Kidney (tissue), 14 donors: Measurements from ENCODE around the gene NSUN7. TPM values are rescaled to one million over a fixed set of nuclear protein-coding genes. Genes with fewer than 3 reads are reported as not detected.

Source experiments
- DNase-seq, 5 donors: peaks; one replicate each; pipeline ENCODE4 v3.0.0-alpha.2; 2013 to 2020
- FAIRE-seq: peaks from 2 replicates; lab custom pipeline; 2012; peaks lifted over from hg19 to GRCh38; lab: Jason Lieb, UNC
- H3K27ac ChIP-seq, 2 donors: one replicate each; pipeline ENCODE4 v1.7.0; 2013; ENCODE audit warnings: low read depth in 2 of 2, low read length in 2 of 2, inconsistent platforms in 1 of 2
- H3K27me3 ChIP-seq: one replicate; pipeline ENCODE4 v1.7.1; 2013; ENCODE audit warnings: low read length, inconsistent platforms; ENCODE audit not compliant: control insufficient read depth, insufficient read depth
- H3K36me3 ChIP-seq, 3 donors: one replicate each; pipeline versions ENCODE4 v1.7.0 to v1.7.1; 2013; ENCODE audit warnings: low read length in 3 of 3, control low read depth in 1 of 3, inconsistent platforms in 1 of 3; ENCODE audit not compliant: insufficient read depth in 3 of 3, control insufficient read depth in 2 of 3
- H3K4me1 ChIP-seq, 3 donors: one replicate each; pipeline versions ENCODE4 v1.7.0 to v1.7.1; 2013; ENCODE audit warnings: low read length in 3 of 3, inconsistent platforms in 1 of 3, low read depth in 1 of 3; ENCODE audit not compliant: control insufficient read depth in 2 of 3, insufficient read depth in 2 of 3
- H3K4me3 ChIP-seq, 3 donors: one replicate each; pipeline versions ENCODE4 v1.7.0 to v1.8.1; 2013; ENCODE audit warnings: low read length in 3 of 3, control low read depth in 1 of 3, inconsistent platforms in 1 of 3
- H3K9ac ChIP-seq, 3 donors: one replicate each; pipeline versions ENCODE4 v1.7.0 to v1.7.1; 2013; ENCODE audit warnings: low read length in 3 of 3, control low read depth in 1 of 3, inconsistent platforms in 1 of 3
- H3K9me3 ChIP-seq, 3 donors: one replicate each; pipeline versions ENCODE4 v1.7.0 to v1.7.1; 2013; ENCODE audit warnings: low read length in 3 of 3, control low read depth in 1 of 3, inconsistent platforms in 1 of 3; ENCODE audit not compliant: control insufficient read depth in 2 of 3, insufficient read depth in 1 of 3
- intact Hi-C: fragments of 100-400 bp; cut with DNase I; formaldehyde crosslinking; loops from one replicate; pipeline ENCODE4 v1.11.1; 2022
- polyA plus RNA-seq: library from polyadenylated mRNA; stranded (reverse); fragments of 350-450 nt; fragmentation: Illumina TruSeq; extraction: RNeasy Lipid Tissue Mini Kit (QIAGEN cat#74804); gene quantifications from one replicate; pipeline ENCODE4 v1.2.3, GENCODE V29; 2014; ENCODE audit warnings: low read depth, low replicate concordance; ENCODE audit not compliant: insufficient read depth
- total RNA-seq: library from RNA; stranded (reverse); fragmentation: NEBNext Ultra II Directional; extraction: Animal tissue kit (Norgen Biotek cat#: 25700); gene quantifications from one replicate; pipeline ENCODE4 v1.2.1, GENCODE V29; 2021
- TF ChIP-seq, protein P1 (sequence below): IDR thresholded peaks from 3 replicates; pipeline ENCODE4 v1.5.1; 2012; ENCODE audit warnings: mild to moderate bottlenecking, moderate library complexity, borderline replicate concordance; ENCODE audit not compliant: insufficient read depth; ENCODE audit errors: extremely low read depth
- donor health status: control.
- donor health status: control.
- donor health status: control.
- donor health status: control.
- donor health status: control.
- donor health status: DM: yes; HTN: yes; CAD: no.
- donor health status: Normal renal cell carcinoma (clear cell type).

Gene NSUN7
- total and polyA plus RNA-seq, 2 donors from 2014 or later, result 4.1 to 7.6 TPM

DNA sequence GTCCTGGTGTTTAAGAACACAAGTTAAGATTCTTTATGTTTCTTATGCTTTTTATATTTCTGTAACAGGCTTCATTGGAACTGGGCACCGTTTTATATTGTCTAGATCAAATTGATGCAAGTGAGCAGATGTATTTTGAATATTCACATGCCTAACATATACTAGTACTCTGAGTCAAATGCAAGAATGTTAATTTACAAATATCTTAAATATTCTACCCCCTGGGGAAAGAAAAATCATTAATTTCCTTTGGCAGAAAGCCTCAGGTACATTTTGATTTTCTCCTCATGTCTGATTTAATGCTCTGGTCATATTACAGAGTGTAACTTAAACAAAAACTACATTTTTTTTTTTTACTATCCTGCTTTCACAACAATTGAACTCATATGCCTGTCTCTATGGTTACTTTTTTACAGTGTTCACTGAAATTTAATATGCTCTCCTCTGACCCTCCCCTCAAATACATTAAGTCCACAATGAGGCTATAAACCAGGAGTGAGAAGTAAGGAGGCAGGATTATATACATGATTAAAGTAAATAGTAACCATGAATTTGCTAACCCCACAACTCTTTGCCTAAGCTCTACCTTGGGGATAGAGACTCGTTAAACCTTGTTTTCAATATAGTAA is 2.4 kb upstream of the NSUN7 start:
- Histone ChIP-seq H3K27me3 (no peaks in the 10 kb centered on the region), H3K4me3 (no peak overlapping the region), H3K9ac (no peak overlapping the region), H3K36me3 (no peaks in the 10 kb centered on the region), H3K4me1 (peaks cover 0 to 2% (median 0%) of the 10 kb centered on the region in 3 donors), H3K9me3 (no peaks in the 10 kb centered on the region), H3K27ac (no peak overlapping the region)
- TF ChIP-seq, protein P1, sequence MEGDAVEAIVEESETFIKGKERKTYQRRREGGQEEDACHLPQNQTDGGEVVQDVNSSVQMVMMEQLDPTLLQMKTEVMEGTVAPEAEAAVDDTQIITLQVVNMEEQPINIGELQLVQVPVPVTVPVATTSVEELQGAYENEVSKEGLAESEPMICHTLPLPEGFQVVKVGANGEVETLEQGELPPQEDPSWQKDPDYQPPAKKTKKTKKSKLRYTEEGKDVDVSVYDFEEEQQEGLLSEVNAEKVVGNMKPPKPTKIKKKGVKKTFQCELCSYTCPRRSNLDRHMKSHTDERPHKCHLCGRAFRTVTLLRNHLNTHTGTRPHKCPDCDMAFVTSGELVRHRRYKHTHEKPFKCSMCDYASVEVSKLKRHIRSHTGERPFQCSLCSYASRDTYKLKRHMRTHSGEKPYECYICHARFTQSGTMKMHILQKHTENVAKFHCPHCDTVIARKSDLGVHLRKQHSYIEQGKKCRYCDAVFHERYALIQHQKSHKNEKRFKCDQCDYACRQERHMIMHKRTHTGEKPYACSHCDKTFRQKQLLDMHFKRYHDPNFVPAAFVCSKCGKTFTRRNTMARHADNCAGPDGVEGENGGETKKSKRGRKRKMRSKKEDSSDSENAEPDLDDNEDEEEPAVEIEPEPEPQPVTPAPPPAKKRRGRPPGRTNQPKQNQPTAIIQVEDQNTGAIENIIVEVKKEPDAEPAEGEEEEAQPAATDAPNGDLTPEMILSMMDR, result no peak
- DNase-seq (peak in 2 of 5 donors; percentile 34 to 36), FAIRE-seq (no peak)
- intact Hi-C loops, result no loop called here

DNA sequence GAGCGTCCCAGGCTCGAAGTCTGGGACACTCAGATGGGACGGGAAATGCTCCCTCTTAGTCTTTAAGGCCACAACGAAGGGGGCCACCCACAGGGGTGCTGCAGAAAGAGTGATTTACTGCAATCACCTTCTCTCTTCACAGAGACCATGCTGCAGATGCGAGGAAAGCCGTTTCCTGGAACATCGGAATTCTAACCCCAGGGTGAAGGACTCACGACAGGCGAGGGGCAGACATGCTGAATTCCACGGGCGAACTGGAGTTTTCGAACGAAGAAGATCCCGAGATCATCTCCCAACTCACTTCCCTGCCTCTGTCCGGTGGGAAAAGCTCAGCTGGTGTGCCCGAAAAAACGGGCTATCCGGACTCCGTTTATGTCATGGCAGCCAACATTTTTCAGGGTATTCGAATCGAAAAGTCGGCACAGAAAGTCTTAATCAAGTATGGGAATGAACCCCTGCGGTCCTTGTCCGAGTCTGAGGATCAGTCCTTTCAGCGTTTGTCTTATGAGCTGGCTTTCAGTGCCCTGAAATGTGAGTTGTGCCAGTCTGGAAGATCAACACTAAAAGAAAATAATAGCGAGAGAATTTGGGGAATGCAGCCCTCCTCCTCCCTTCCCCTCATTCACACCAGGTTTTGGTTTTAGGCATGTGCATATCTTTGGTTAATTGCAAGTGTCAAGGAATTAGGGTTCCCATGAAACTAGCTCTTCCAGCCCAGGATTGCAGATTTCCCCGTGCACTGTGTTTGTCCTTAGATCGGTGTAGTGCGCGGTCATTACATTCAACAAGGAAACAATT is 905 bp downstream of the NSUN7 start:
- Histone ChIP-seq H3K27me3 (no peaks in the 10 kb centered on the region), H3K36me3 (no peaks in the 10 kb centered on the region), H3K9ac (peak overlapping the region; percentile 26 to 59 (median 55)), H3K4me3 (peak overlapping the region; percentile 69 to 90 (median 72)), H3K4me1 (peaks cover 0 to 4% (median 0%) of the 10 kb centered on the region in 3 donors), H3K27ac (no peak overlapping the region), H3K9me3 (no peaks in the 10 kb centered on the region)
- peak in 3 of 5 donors; percentile 42 to 67 (median 57) for DNase-seq
- intact Hi-C loops, result no loop called here
- TF ChIP-seq, protein P1, result no peak
- no peak for FAIRE-seq

DNA sequence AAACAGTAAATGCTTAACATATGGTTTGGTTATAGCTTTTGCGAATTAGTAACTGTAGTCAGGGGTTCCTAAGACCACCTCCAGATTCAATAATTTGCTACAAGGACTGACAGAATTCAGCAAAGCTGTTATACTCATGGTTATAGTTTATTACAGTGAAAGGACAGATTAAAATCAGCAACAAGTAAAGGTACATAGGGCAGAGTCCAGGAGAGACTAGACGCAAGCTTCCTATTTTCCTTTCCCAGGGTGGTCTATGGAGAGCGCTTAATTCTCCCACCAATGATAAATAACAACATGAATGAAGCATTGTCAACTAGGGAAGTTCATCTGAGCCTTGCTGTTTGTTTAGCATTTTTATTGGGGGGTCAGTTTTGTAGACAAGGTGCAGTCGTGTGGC is 5.9 kb downstream of the NSUN7 start:
- TF ChIP-seq, protein P1, result no peak
- intact Hi-C loops, result no loop called here
- H3K27me3 ChIP-seq, result no peaks in the 10 kb centered on the region
- H3K9me3 ChIP-seq, result no peaks in the 10 kb centered on the region
- H3K9ac ChIP-seq, result no peak overlapping the region
- H3K4me3 ChIP-seq, result no peak overlapping the region
- no peak overlapping the region for H3K27ac ChIP-seq
- H3K4me1 ChIP-seq, result peaks cover 0 to 5% (median 0%) of the 10 kb centered on the region in 3 donors
- DNase-seq, result no peak
- no peaks in the 10 kb centered on the region for H3K36me3 ChIP-seq
- no peak for FAIRE-seq
